ENCODE data around the gene PTP4A2. TPM values are rescaled to one million over a fixed set of nuclear protein-coding genes. Genes with fewer than 3 reads are reported as not detected.

PTP4A2 gene
- total RNA-seq, 4 donors from 2014 or later, result 127 to 184 (median 159) TPM

DNA sequence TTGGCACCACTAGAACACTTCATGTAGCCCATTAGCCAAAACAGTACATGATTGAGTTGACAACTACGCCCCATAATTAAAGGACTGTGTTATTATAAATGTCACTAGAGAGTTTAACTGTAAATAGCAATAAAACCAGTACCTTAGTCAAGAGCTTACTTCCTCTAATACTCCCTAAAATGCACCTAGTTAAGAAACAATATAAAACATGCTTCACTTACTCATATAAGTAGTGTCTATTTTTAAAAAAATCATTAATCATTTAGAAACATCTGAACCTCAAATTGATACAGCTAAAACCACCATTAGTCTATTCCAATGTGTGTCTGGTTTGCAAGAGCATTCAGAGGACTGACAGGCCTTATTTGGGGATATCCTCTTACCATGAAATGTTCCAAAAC is 25.3 kb downstream of the PTP4A2 start:
- TF ChIP-seq EP300 (IDR thresholded peaks at IDR 0.05), result no peak
- no peak for TF ChIP-seq POLR2A (IDR thresholded peaks at IDR 0.05)
- TF ChIP-seq, protein P1, sequence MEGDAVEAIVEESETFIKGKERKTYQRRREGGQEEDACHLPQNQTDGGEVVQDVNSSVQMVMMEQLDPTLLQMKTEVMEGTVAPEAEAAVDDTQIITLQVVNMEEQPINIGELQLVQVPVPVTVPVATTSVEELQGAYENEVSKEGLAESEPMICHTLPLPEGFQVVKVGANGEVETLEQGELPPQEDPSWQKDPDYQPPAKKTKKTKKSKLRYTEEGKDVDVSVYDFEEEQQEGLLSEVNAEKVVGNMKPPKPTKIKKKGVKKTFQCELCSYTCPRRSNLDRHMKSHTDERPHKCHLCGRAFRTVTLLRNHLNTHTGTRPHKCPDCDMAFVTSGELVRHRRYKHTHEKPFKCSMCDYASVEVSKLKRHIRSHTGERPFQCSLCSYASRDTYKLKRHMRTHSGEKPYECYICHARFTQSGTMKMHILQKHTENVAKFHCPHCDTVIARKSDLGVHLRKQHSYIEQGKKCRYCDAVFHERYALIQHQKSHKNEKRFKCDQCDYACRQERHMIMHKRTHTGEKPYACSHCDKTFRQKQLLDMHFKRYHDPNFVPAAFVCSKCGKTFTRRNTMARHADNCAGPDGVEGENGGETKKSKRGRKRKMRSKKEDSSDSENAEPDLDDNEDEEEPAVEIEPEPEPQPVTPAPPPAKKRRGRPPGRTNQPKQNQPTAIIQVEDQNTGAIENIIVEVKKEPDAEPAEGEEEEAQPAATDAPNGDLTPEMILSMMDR (IDR thresholded peaks at IDR 0.05), result no peak
- Histone ChIP-seq H3K4me1 (peaks cover 0 to 53% (median 8%) of the 10 kb centered on the region in 4 donors), H3K27me3 (no peaks in the 10 kb centered on the region), H3K36me3 (peaks cover 0 to 70% (median 0%) of the 10 kb centered on the region in 3 donors), H3K27ac (no peak overlapping the region), H3K9me3 (no peaks in the 10 kb centered on the region), H3K4me3 (no peak overlapping the region)
- 81 to 91% methylated on average over 1 of the region's 1 CpG for WGBS, 2 donors
- no peak for DNase-seq (ENCODE audit: low spot score in 2 of 2)

DNA sequence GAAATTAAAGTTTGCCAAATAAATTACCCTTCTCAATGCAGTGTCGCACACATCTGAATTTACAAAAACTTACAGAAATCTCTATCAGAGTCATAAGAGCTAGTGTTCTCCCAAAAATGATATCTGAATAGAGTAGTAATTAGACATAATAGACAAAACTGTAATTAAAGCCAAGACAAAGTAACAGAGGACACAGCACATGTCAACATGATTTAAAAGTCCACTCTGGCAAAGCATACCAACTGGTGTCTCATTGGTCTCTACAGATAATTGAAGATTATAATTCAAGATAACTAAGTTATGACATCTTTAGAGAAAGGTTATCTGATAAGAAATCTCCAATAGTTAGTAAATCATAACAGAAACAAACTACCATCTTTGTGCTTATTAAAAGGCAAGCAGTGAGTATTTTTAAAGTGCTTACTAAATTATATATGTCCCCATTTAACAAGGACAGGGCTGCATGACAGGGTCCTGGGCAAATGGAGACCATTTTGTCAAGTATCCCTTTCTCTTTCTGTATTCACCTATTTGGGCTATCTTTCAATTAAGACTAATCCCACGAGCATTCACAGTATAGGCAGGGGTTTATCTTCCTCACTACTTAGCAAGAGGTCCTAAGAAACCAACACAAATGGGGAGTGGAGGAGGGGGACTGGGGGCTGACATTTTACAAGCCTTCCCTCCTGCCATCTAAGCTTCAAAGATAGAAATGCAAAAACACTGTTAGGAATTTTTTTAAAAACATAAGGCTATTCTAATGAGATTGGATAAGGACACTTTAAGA is 26.0 kb downstream of the PTP4A2 start:
- Histone ChIP-seq H3K9me3 (no peaks in the 10 kb centered on the region), H3K4me1 (peaks cover 0 to 57% (median 8%) of the 10 kb centered on the region in 4 donors), H3K27ac (no peak overlapping the region), H3K4me3 (no peak overlapping the region), H3K36me3 (peaks cover 0 to 71% (median 0%) of the 10 kb centered on the region in 3 donors), H3K27me3 (no peaks in the 10 kb centered on the region)
- WGBS, 2 donors, result 82 to 86% methylated on average over 2 of the region's 2 CpGs
- no peak for DNase-seq (ENCODE audit: low spot score in 2 of 2)
- TF ChIP-seq POLR2A (IDR thresholded peaks at IDR 0.05), result no peak
- TF ChIP-seq, protein P1 (IDR thresholded peaks at IDR 0.05), result no peak
- no peak for TF ChIP-seq EP300 (IDR thresholded peaks at IDR 0.05)

DNA sequence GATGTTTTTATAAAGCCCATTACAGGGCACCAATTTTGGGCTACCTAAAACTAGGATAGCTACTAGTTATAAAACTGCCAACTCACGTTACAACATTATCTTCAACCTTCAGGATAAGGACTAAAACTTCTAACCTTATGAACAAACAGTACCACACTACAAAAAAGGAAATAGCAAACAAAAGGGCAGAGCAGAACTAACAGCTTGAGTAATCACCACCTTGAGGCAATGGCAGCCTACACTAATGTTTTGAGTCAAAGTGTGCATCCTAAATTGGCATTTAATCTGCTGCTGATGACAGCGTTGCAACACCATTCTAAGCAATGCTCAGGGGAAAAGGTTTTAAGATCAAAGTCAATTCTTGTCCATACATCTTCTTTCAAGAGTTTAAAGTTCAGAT is 27.2 kb downstream of the PTP4A2 start:
- no peaks in the 10 kb centered on the region for H3K27me3 ChIP-seq
- H3K4me3 ChIP-seq, result no peak overlapping the region
- no peak for DNase-seq (ENCODE audit: low spot score in 2 of 2)
- peaks cover 0 to 57% (median 8%) of the 10 kb centered on the region in 4 donors for H3K4me1 ChIP-seq
- no peak overlapping the region for H3K27ac ChIP-seq
- 63% methylated on average over 2 of the region's 2 CpGs for WGBS, 2 donors
- H3K9me3 ChIP-seq, result no peaks in the 10 kb centered on the region
- peaks cover 0 to 77% (median 0%) of the 10 kb centered on the region in 3 donors for H3K36me3 ChIP-seq
- TF ChIP-seq EP300 (IDR thresholded peaks at IDR 0.05) (peak in 1 of 2 donors; percentile 26), POLR2A (IDR thresholded peaks at IDR 0.05) (no peak)
- TF ChIP-seq, protein P1 (IDR thresholded peaks at IDR 0.05), result no peak

DNA sequence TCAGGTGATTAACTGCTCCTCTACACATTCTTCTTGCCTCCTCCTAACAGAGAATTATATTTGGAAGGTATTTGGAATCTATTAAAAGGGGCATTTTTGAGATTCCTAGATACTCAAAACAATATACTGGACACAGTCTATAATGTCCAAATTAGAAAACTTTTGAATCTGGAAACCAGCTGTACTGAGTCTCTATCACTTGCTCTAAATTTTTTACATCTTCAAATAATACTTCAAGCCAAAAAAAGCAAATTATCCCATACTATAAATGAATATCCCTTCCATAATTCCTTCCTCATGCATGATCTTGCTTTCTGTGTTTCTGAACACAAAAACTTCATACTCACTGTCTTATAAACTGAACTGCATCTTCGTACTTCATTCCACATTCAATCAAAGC is 28.5 kb downstream of the PTP4A2 start:
- 79 to 87% methylated on average over 1 of the region's 1 CpG for WGBS, 2 donors
- Histone ChIP-seq H3K27ac (peak overlapping the region in 1 of 4 donors; percentile 18), H3K27me3 (no peaks in the 10 kb centered on the region), H3K36me3 (peaks cover 0 to 77% (median 0%) of the 10 kb centered on the region in 3 donors), H3K9me3 (no peaks in the 10 kb centered on the region), H3K4me3 (no peak overlapping the region), H3K4me1 (peaks cover 0 to 56% (median 8%) of the 10 kb centered on the region in 4 donors)
- no peak for DNase-seq (ENCODE audit: low spot score in 2 of 2)
- TF ChIP-seq POLR2A (IDR thresholded peaks at IDR 0.05) (no peak), EP300 (IDR thresholded peaks at IDR 0.05) (no peak)
- TF ChIP-seq, protein P1 (IDR thresholded peaks at IDR 0.05), result no peak

DNA sequence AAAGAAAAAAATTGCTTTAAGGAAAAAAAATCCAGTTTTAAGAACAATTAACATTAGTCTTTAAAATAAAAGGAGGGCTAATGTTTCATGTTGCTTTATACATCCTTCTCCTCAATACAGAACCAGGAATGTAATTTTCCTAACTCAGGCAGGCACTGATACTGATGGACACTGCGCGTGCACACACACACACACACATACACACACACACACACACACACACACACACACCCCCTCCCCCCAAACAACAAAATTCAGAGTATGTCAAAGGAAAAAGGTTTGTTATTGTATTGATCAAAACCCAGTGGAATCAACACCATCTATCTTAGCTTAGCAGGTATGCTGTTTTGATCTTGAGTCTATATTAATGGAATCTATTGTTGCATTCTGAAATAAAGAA is 31.6 kb downstream of the PTP4A2 start:
- H3K36me3 ChIP-seq, result peaks cover 0 to 54% (median 0%) of the 10 kb centered on the region in 3 donors
- no peak overlapping the region for H3K4me3 ChIP-seq
- 95 to 96% methylated on average over 2 of the region's 2 CpGs for WGBS, 2 donors

More for the DNA sequence above, 31.6 kb downstream of the PTP4A2 start:
- Histone ChIP-seq H3K27me3 (no peaks in the 10 kb centered on the region), H3K4me1 (peaks cover 0 to 39% (median 8%) of the 10 kb centered on the region in 4 donors), H3K9me3 (no peaks in the 10 kb centered on the region), H3K27ac (no peak overlapping the region)
- no peak for DNase-seq (ENCODE audit: low spot score in 2 of 2)
- no peak for TF ChIP-seq POLR2A (IDR thresholded peaks at IDR 0.05)
- TF ChIP-seq, protein P1 (IDR thresholded peaks at IDR 0.05), result no peak
- TF ChIP-seq EP300 (IDR thresholded peaks at IDR 0.05), result no peak

Data from tibial nerve (tissue), 4 donors.